Kidney (tissue), 14 donors: Measurements from ENCODE around the gene OR52E4. TPM values are rescaled to one million over a fixed set of nuclear protein-coding genes. Genes with fewer than 3 reads are reported as not detected.

Experiments used
- DNase-seq, 5 donors: peaks; one replicate each; pipeline ENCODE4 v3.0.0-alpha.2; 2013 to 2020
- FAIRE-seq: peaks from 2 replicates; lab custom pipeline; 2012; peaks lifted over from hg19 to GRCh38; lab: Jason Lieb, UNC
- H3K27ac ChIP-seq, 2 donors: one replicate each; pipeline ENCODE4 v1.7.0; 2013; ENCODE audit warnings: low read depth in 2 of 2, low read length in 2 of 2, inconsistent platforms in 1 of 2
- H3K27me3 ChIP-seq: one replicate; pipeline ENCODE4 v1.7.1; 2013; ENCODE audit warnings: low read length, inconsistent platforms; ENCODE audit not compliant: control insufficient read depth, insufficient read depth
- H3K36me3 ChIP-seq, 3 donors: one replicate each; pipeline versions ENCODE4 v1.7.0 to v1.7.1; 2013; ENCODE audit warnings: low read length in 3 of 3, control low read depth in 1 of 3, inconsistent platforms in 1 of 3; ENCODE audit not compliant: insufficient read depth in 3 of 3, control insufficient read depth in 2 of 3
- H3K4me1 ChIP-seq, 3 donors: one replicate each; pipeline versions ENCODE4 v1.7.0 to v1.7.1; 2013; ENCODE audit warnings: low read length in 3 of 3, inconsistent platforms in 1 of 3, low read depth in 1 of 3; ENCODE audit not compliant: control insufficient read depth in 2 of 3, insufficient read depth in 2 of 3
- H3K4me3 ChIP-seq, 3 donors: one replicate each; pipeline versions ENCODE4 v1.7.0 to v1.8.1; 2013; ENCODE audit warnings: low read length in 3 of 3, control low read depth in 1 of 3, inconsistent platforms in 1 of 3
- H3K9ac ChIP-seq, 3 donors: one replicate each; pipeline versions ENCODE4 v1.7.0 to v1.7.1; 2013; ENCODE audit warnings: low read length in 3 of 3, control low read depth in 1 of 3, inconsistent platforms in 1 of 3
- H3K9me3 ChIP-seq, 3 donors: one replicate each; pipeline versions ENCODE4 v1.7.0 to v1.7.1; 2013; ENCODE audit warnings: low read length in 3 of 3, control low read depth in 1 of 3, inconsistent platforms in 1 of 3; ENCODE audit not compliant: control insufficient read depth in 2 of 3, insufficient read depth in 1 of 3
- CTCF ChIP-seq: IDR thresholded peaks from 3 replicates; pipeline ENCODE4 v1.5.1; 2012; ENCODE audit warnings: mild to moderate bottlenecking, moderate library complexity, borderline replicate concordance; ENCODE audit not compliant: insufficient read depth; ENCODE audit errors: extremely low read depth
- intact Hi-C: fragments of 100-400 bp; cut with DNase I; formaldehyde crosslinking; loops from one replicate; pipeline ENCODE4 v1.11.1; 2022
- polyA plus RNA-seq: library from polyadenylated mRNA; stranded (reverse); fragments of 350-450 nt; fragmentation: Illumina TruSeq; extraction: RNeasy Lipid Tissue Mini Kit (QIAGEN cat#74804); gene quantifications from one replicate; pipeline ENCODE4 v1.2.3, GENCODE V29; 2014; ENCODE audit warnings: low read depth, low replicate concordance; ENCODE audit not compliant: insufficient read depth
- total RNA-seq: library from RNA; stranded (reverse); fragmentation: NEBNext Ultra II Directional; extraction: Animal tissue kit (Norgen Biotek cat#: 25700); gene quantifications from one replicate; pipeline ENCODE4 v1.2.1, GENCODE V29; 2021
- donor health status: control.
- donor health status: control.
- donor health status: control.
- donor health status: control.
- donor health status: control.
- donor health status: DM: yes; HTN: yes; CAD: no.
- donor health status: Normal renal cell carcinoma (clear cell type).

The OR52E4 gene
- total and polyA plus RNA-seq, 2 donors from 2014 or later, result not detected

- no peak for FAIRE-seq
- intact Hi-C loops, result no loop called here
- H3K9ac ChIP-seq, result no peak overlapping the region
Measured at GRCh38 chr11:5930614-5931013, 50.2 kb downstream of the OR52E4 start.

GRCh38 chr11:5931061-5931460 lies 50.6 kb downstream of the OR52E4 start:
- Histone ChIP-seq H3K27ac (no peak overlapping the region), H3K9me3 (peaks cover 0 to 4% (median 0%) of the 10 kb centered on the region in 3 donors), H3K4me3 (no peak overlapping the region), H3K36me3 (no peaks in the 10 kb centered on the region), H3K4me1 (no peaks in the 10 kb centered on the region), H3K9ac (no peak overlapping the region), H3K27me3 (no peaks in the 10 kb centered on the region)
- FAIRE-seq, result no peak
- intact Hi-C loops, result no loop called here
- DNase-seq, result no peak
- no peak for TF ChIP-seq CTCF

More at GRCh38 chr11:5930614-5931013, 50.2 kb downstream of the OR52E4 start:
- Histone ChIP-seq H3K36me3 (no peaks in the 10 kb centered on the region), H3K4me1 (no peaks in the 10 kb centered on the region), H3K9me3 (peaks cover 0 to 4% (median 0%) of the 10 kb centered on the region in 3 donors), H3K27me3 (no peaks in the 10 kb centered on the region), H3K4me3 (no peak overlapping the region), H3K27ac (no peak overlapping the region)
- no peak for DNase-seq
- TF ChIP-seq CTCF, result no peak

- Histone ChIP-seq H3K36me3 (no peaks in the 10 kb centered on the region), H3K9me3 (no peaks in the 10 kb centered on the region), H3K27me3 (no peaks in the 10 kb centered on the region), H3K4me3 (no peak overlapping the region), H3K9ac (no peak overlapping the region), H3K27ac (no peak overlapping the region), H3K4me1 (no peaks in the 10 kb centered on the region)
- FAIRE-seq, result no peak
- intact Hi-C loops, result no loop called here
- TF ChIP-seq CTCF, result no peak
- no peak for DNase-seq
Measured at GRCh38 chr11:5932671-5933070, 52.2 kb downstream of the OR52E4 start.

GRCh38 chr11:5933116-5933515 lies 52.7 kb downstream of the OR52E4 start:
- no peak for FAIRE-seq
- Histone ChIP-seq H3K36me3 (no peaks in the 10 kb centered on the region), H3K9me3 (no peaks in the 10 kb centered on the region), H3K4me3 (no peak overlapping the region), H3K27ac (no peak overlapping the region), H3K4me1 (no peaks in the 10 kb centered on the region), H3K27me3 (no peaks in the 10 kb centered on the region), H3K9ac (no peak overlapping the region)
- no peak for DNase-seq
- intact Hi-C loops, result no loop called here
- no peak for TF ChIP-seq CTCF
